Cortex of kidney (tissue), 1 donor: ENCODE measurements around the gene RAB9A.

ENCODE experiments used
- DNase-seq: peaks from one replicate; lab custom pipeline; 2025; lab: John Stamatoyannopoulos, UW

Gene RAB9A

DNA sequence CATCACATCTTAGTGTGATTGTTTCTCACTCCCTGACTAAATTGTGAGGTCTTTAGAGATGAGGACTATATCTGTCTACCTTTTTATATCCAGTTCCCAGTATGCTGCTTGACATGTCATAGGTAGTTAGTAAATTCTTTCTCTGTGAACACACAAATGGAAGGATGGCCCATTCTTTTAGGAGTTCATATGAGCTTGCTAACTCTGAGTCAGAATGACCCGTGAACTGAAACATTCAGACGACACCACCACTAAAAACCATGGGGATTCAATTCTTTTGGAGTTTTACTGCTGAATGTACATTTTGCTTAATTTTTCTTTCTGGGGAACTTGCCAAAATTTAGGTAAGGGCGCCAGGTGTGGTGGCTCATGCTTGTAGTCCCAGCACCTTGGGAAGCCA is 59.6 kb downstream of the RAB9A start:
- DNase-seq = no peak

- DNase-seq = no peak
These were observed 61.3 kb downstream of the RAB9A start for GRCh38 chrX:13750204-13750603.

DNA sequence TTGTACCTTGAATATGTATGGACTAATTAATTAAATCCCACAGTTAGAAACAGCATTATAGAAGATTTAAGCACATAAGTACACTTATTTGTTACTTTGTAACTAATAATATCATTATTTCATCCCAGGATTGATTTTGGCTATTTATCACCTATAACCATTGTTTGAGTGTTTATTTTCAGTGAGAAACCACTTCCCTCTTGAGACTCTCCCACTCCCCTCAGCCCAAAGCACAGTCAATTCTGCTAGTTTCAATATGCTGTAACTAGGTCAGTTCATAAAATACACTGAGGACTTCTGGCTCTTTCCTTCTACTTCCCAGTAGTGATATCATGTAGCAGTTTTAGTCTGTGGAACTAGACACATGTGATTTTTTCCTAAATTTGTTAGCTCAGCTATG is 61.9 kb downstream of the RAB9A start:
- no peak for DNase-seq

- no peak for DNase-seq
These were observed 63.2 kb downstream of the RAB9A start for GRCh38 chrX:13752141-13752540.

DNA sequence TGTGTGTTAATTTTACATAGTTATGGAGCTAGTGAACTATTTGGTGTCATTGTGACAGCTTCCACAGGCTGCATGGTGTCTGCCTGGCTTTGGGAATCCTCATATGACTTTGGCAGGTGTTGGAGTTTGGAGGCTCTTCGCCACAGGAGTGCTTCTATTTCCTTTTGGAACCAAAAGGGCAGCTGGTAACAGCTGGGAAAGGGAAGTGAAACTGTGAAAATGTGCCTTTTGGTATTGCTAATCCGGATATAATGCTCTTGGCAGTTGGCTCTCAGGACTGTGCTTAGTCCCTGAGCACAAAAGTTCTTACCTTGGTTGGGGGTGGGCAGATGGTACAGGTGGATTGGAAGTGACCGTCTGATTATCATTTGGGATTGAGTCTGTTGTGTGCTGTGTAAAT is 63.7 kb downstream of the RAB9A start:
- no peak for DNase-seq

- DNase-seq = no peak
These were observed 65.8 kb downstream of the RAB9A start for GRCh38 chrX:13754765-13755164.

GRCh38 chrX:13755254-13755653 is 66.3 kb downstream of the RAB9A start:
- no peak for DNase-seq

DNA sequence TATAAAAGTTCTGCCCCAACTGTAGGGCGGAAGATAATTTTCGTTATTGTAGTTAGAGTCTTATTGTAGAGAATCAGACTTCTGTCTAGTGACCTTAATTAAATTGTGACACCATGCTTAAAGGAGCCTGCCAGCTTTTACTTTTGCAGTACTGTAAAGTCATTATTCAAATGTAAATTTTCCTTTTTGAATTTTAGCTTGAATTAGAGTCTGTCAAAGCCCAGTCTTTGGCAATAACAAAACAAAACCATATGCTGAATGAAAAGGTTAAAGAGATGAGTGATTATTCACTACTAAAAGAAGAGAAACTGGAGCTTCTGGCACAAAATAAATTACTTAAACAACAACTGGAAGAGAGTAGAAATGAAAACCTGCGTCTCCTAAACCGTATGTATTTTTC is 67.5 kb downstream of the RAB9A start:
- no peak for DNase-seq

- no peak for DNase-seq
These were observed 70.3 kb downstream of the RAB9A start for GRCh38 chrX:13759152-13759718.
